Thoracic aorta (tissue), 2 donors: ENCODE results near the gene FCER1G. TPM values are rescaled to one million over a fixed set of nuclear protein-coding genes. Genes with fewer than 3 reads are reported as not detected.

Source experiments
- ATAC-seq: fragments of 150-250 bp; one replicate; pipeline ENCODE4 v1.8.0; 2017; ENCODE audit warnings: low read depth; ENCODE audit not compliant: insufficient number of reproducible peaks, low FRiP score
- DNase-seq: peaks from one replicate; pipeline ENCODE4 v3.0.0-alpha.2; 2020; ENCODE audit warnings: low spot score
- H3K27ac ChIP-seq, 2 donors: fragments of 200-600 bp; sonication (generic); 1 replicate in 1 of 2; 2 replicates in 1 of 2; pipeline ENCODE4 v1.5.1; 2016; ENCODE audit warnings: mild to moderate bottlenecking in 2 of 2, moderate library complexity in 2 of 2
- H3K27me3 ChIP-seq: fragments of 200-600 bp; sonication (generic); replicated peaks from 2 replicates; pipeline ENCODE4 v1.6.0; 2016; ENCODE audit warnings: mild to moderate bottlenecking; ENCODE audit not compliant: insufficient read depth
- H3K36me3 ChIP-seq: fragments of 200-600 bp; sonication (generic); one replicate; pipeline ENCODE4 v1.5.1; 2016
- H3K4me1 ChIP-seq, 2 donors: fragments of 200-600 bp; sonication (generic); 1 replicate in 1 of 2; 2 replicates in 1 of 2; pipeline versions ENCODE4 v1.5.1 to v1.6.0; 2016; ENCODE audit warnings: low read depth in 2 of 2, mild to moderate bottlenecking in 1 of 2; ENCODE audit not compliant: control insufficient read depth in 1 of 2
- H3K4me3 ChIP-seq: fragments of 200-600 bp; sonication (generic); 2 replicates; pipeline ENCODE4 v1.5.1; 2016; ENCODE audit warnings: mild to moderate bottlenecking
- H3K9me3 ChIP-seq: fragments of 200-600 bp; sonication (generic); 2 replicates; pipeline ENCODE4 v1.5.1; 2016
- CTCF ChIP-seq: fragments of 200-600 bp; sonication (generic); IDR thresholded peaks from one replicate; pipeline ENCODE4 v1.5.1; 2019; ENCODE audit warnings: antibody characterized with exemption
- total RNA-seq, 2 donors: library from RNA; depleted of rRNA; stranded (reverse); fragments of >200 nt; gene quantifications; one replicate each; pipeline versions ENCODE4 v1.1.0 to v1.2.3, GENCODE V29; 2016

Gene FCER1G
- total RNA-seq, 2 donors from 2014 or later = 82.9 to 101 TPM

GRCh38 chr1:161261261-161262235 is 46.5 kb downstream of the FCER1G start:
- no peak overlapping the region for H3K4me3 ChIP-seq

GRCh38 chr1:161265305-161265704 is 50.2 kb downstream of the FCER1G start:
- no peaks in the 10 kb centered on the region for H3K4me1 ChIP-seq
- no peak for TF ChIP-seq CTCF
- ATAC-seq = no peak
- no peaks in the 10 kb centered on the region for H3K9me3 ChIP-seq
- H3K27me3 ChIP-seq = no peaks in the 10 kb centered on the region
- DNase-seq = no peak
- H3K4me3 ChIP-seq = no peak overlapping the region
- H3K36me3 ChIP-seq = no peaks in the 10 kb centered on the region
- no peak overlapping the region for H3K27ac ChIP-seq

More at GRCh38 chr1:161261261-161262235, 46.5 kb downstream of the FCER1G start:
- Histone ChIP-seq H3K27ac (no peak overlapping the region), H3K9me3 (peaks cover 11% of the 10 kb centered on the region), H3K27me3 (peaks cover 9% of the 10 kb centered on the region), H3K4me1 (peaks cover 0 to 12% of the 10 kb centered on the region in 2 donors), H3K36me3 (no peaks in the 10 kb centered on the region)
- TF ChIP-seq CTCF = no peak
- no peak for DNase-seq
- ATAC-seq = no peak

GRCh38 chr1:161266202-161266601 is 51.1 kb downstream of the FCER1G start:
- Histone ChIP-seq H3K27me3 (no peaks in the 10 kb centered on the region), H3K9me3 (no peaks in the 10 kb centered on the region), H3K4me1 (no peaks in the 10 kb centered on the region), H3K4me3 (no peak overlapping the region), H3K36me3 (no peaks in the 10 kb centered on the region), H3K27ac (no peak overlapping the region)
- TF ChIP-seq CTCF = no peak
- ATAC-seq = no peak
- DNase-seq = no peak

GRCh38 chr1:161266836-161267235 is 51.7 kb downstream of the FCER1G start:
- ATAC-seq (no peak), DNase-seq (no peak)
- Histone ChIP-seq H3K27me3 (no peaks in the 10 kb centered on the region), H3K36me3 (no peaks in the 10 kb centered on the region), H3K4me3 (no peak overlapping the region), H3K9me3 (no peaks in the 10 kb centered on the region), H3K27ac (no peak overlapping the region), H3K4me1 (no peaks in the 10 kb centered on the region)
- no peak for TF ChIP-seq CTCF

GRCh38 chr1:161267321-161267720 is 52.2 kb downstream of the FCER1G start:
- no peak for ATAC-seq
- no peaks in the 10 kb centered on the region for H3K4me1 ChIP-seq
- no peak overlapping the region for H3K27ac ChIP-seq
- H3K27me3 ChIP-seq = no peaks in the 10 kb centered on the region
- no peak for TF ChIP-seq CTCF
- no peaks in the 10 kb centered on the region for H3K36me3 ChIP-seq
- no peak for DNase-seq
- H3K9me3 ChIP-seq = no peaks in the 10 kb centered on the region
- no peak overlapping the region for H3K4me3 ChIP-seq

Other genes with a start within 250 kb of the FCER1G start
- 10 to 100 TPM; 19.1 to 20.7 TPM for gene F11R, start 194.1 kb upstream of the FCER1G start, total RNA-seq
- gene TSTD1, start 176.3 kb upstream of the FCER1G start, total RNA-seq = 10 to 100 TPM; 19.9 to 34.2 TPM
- gene USF1, start 169.3 kb upstream of the FCER1G start, total RNA-seq = 10 to 100 TPM; 57.9 to 69.4 TPM
- 10 to 100 TPM; 16.4 to 16.9 TPM for gene ARHGAP30, start 145.4 kb upstream of the FCER1G start, total RNA-seq
- gene NECTIN4, start 125.7 kb upstream of the FCER1G start, total RNA-seq = under 1 TPM in 1 of 2 donors, not detected in 1; 0.14 TPM
- gene KLHDC9, start 116.9 kb upstream of the FCER1G start, total RNA-seq = 1 to 10 TPM; 7.9 to 8.6 TPM
- gene PFDN2, start 97.3 kb upstream of the FCER1G start, total RNA-seq = 10 to 100 TPM; 22.7 to 92.7 TPM
- 10 to 100 TPM; 25.3 to 42.1 TPM for gene NIT1, start 97.2 kb upstream of the FCER1G start, total RNA-seq
- gene DEDD, start 82.6 kb upstream of the FCER1G start, total RNA-seq = 10 to 100 TPM; 30.7 to 34.3 TPM
- gene UFC1, start 61.3 kb upstream of the FCER1G start, total RNA-seq = 10 to 100 TPM; 54.2 to 73.9 TPM
- 10 to 100 TPM; 23.2 to 28.8 TPM for gene USP21, start 55.8 kb upstream of the FCER1G start, total RNA-seq
- gene PPOX, start 48.9 kb upstream of the FCER1G start, total RNA-seq = 10 to 100 TPM; 18.2 to 33.6 TPM
- 100 to 1,000 TPM in 1 of 2 donors, 10 to 100 TPM in 1; 36.4 to 145 TPM for gene B4GALT3, start 37.8 kb upstream of the FCER1G start, total RNA-seq
- gene ADAMTS4, start 16.2 kb upstream of the FCER1G start, total RNA-seq = 100 to 1,000 TPM in 1 of 2 donors, 10 to 100 TPM in 1; 15.0 to 171 TPM
- 10 to 100 TPM; 61.5 to 63.5 TPM for gene NDUFS2, start 12.9 kb upstream of the FCER1G start, total RNA-seq
- gene APOA2, start 8.3 kb downstream of the FCER1G start, total RNA-seq = not detected
- gene TOMM40L, start 10.8 kb downstream of the FCER1G start, total RNA-seq = 10 to 100 TPM; 12.8 to 13.4 TPM
- not detected for gene NR1I3, start 22.9 kb downstream of the FCER1G start, total RNA-seq
- 1 to 10 TPM in 1 of 2 donors, under 1 TPM in 1; 0.68 to 1.8 TPM for gene PCP4L1, start 43.5 kb downstream of the FCER1G start, total RNA-seq
- gene MPZ, start 94.7 kb downstream of the FCER1G start, total RNA-seq = 1 to 10 TPM; 2.7 to 2.8 TPM
- 10 to 100 TPM; 38.9 to 95.7 TPM for gene SDHC, start 99.1 kb downstream of the FCER1G start, total RNA-seq
- gene CFAP126, start 152.6 kb downstream of the FCER1G start, total RNA-seq = not detected